CD4-positive, alpha-beta T cell (primary cell): ENCODE results near the gene CD96. TPM values are rescaled to one million over a fixed set of nuclear protein-coding genes. Genes with fewer than 3 reads are reported as not detected.

Experiments
- ATAC-seq: fragments of 200-7000 bp; cut with Tn5 transposase; one replicate; pipeline ENCODE4 v1.10.0; 2022; ENCODE audit warnings: mild to moderate bottlenecking; ENCODE audit not compliant: poor library complexity
- CTCF ChIA-PET: fragments of 350-600 bp; sonication (Branson Sonifier 250); formaldehyde crosslinking; loops from one replicate; lab custom pipeline; 2021; ENCODE audit warnings: antibody characterized with exemption, inconsistent platforms; lab: Charles Lee
- POLR2A ChIA-PET: fragments of 350-600 bp; sonication (Branson Sonifier 250); formaldehyde crosslinking; loops from one replicate; lab custom pipeline; 2021; ENCODE audit warnings: antibody characterized with exemption, inconsistent platforms; lab: Charles Lee
- DNase-seq, 14 experiments: peaks; one replicate each; pipeline ENCODE4 v3.0.0-alpha.2; 2013 to 2020; ENCODE audit warnings: mixed read lengths in 2 of 14
- H3K27ac ChIP-seq, 2 donors: one replicate each; pipeline versions ENCODE4 v1.5.1 to v1.7.0; 2013; ENCODE audit warnings: low read length in 2 of 2, low read depth in 1 of 2, mild to moderate bottlenecking in 1 of 2
- H3K27me3 ChIP-seq, 2 experiments: 1 replicate in 1 of 2; 2 replicates in 1 of 2; pipeline versions ENCODE4 v1.6.1 to v1.7.0; 2013; ENCODE audit warnings: low read length in 2 of 2, control low read depth in 1 of 2, mild to moderate bottlenecking in 1 of 2, moderate library complexity in 1 of 2; ENCODE audit not compliant: insufficient read depth in 2 of 2, control insufficient read depth in 1 of 2
- H3K36me3 ChIP-seq: one replicate; pipeline ENCODE4 v1.6.1; 2013; ENCODE audit warnings: low read length, control low read depth; ENCODE audit not compliant: insufficient read depth
- H3K4me1 ChIP-seq: one replicate; pipeline ENCODE4 v1.6.1; 2013; ENCODE audit warnings: low read length, control low read depth; ENCODE audit not compliant: insufficient read depth
- H3K4me3 ChIP-seq: one replicate; pipeline ENCODE4 v1.5.1; 2013; ENCODE audit warnings: mild to moderate bottlenecking, low read length, moderate library complexity
- H3K9me3 ChIP-seq, 2 experiments: 1 replicate in 1 of 2; 2 replicates in 1 of 2; pipeline versions ENCODE4 v1.6.1 to v1.7.0; 2013; ENCODE audit warnings: low read length in 2 of 2, mild to moderate bottlenecking in 2 of 2, control low read depth in 1 of 2, moderate library complexity in 1 of 2; ENCODE audit not compliant: control insufficient read depth in 1 of 2, insufficient read depth in 1 of 2
- H3K27ac Mint-ChIP-seq: one replicate; pipeline ENCODE4 v1.8.0; 2020; ENCODE audit warnings: mixed read lengths
- H3K27me3 Mint-ChIP-seq: one replicate; pipeline ENCODE4 v1.8.0; 2021; ENCODE audit warnings: mixed read lengths
- H3K36me3 Mint-ChIP-seq: one replicate; pipeline ENCODE4 v1.8.0; 2021; ENCODE audit warnings: low read depth, mixed read lengths
- H3K4me1 Mint-ChIP-seq: one replicate; pipeline ENCODE4 v1.8.0; 2021; ENCODE audit warnings: low read depth, mixed read lengths
- H3K4me3 Mint-ChIP-seq: one replicate; pipeline ENCODE4 v1.8.0; 2020; ENCODE audit warnings: mild to moderate bottlenecking, mixed read lengths
- H3K9me3 Mint-ChIP-seq: one replicate; pipeline ENCODE4 v1.8.0; 2020; ENCODE audit warnings: mixed read lengths
- intact Hi-C, 2 experiments: fragments of 100-400 bp; cut with DNase I in 1 of 2; cut with micrococcal nuclease in 1 of 2; formaldehyde crosslinking; loops; one replicate each; pipeline versions ENCODE4 v1.15.1 to v1.9.0; 2023 to 2025; cut with DNase I, micrococcal nuclease
- total RNA-seq, 174 experiments: library from RNA in 2 of 174; stranded (reverse) in 2 of 174; gene quantifications; one replicate each; pipeline ENCODE4 v1.2.3 and lab custom pipeline; 2021 to 2026
- TF ChIP-seq, protein P1 (sequence below): fragments of 200-600 bp; IDR thresholded peaks from one replicate; pipeline ENCODE4 v1.8.0; 2022; ENCODE audit warnings: antibody characterized with exemption, mild to moderate bottlenecking

Gene CD96
- total RNA-seq, 2 experiments from 2014 or later: 194 to 205 TPM

DNA sequence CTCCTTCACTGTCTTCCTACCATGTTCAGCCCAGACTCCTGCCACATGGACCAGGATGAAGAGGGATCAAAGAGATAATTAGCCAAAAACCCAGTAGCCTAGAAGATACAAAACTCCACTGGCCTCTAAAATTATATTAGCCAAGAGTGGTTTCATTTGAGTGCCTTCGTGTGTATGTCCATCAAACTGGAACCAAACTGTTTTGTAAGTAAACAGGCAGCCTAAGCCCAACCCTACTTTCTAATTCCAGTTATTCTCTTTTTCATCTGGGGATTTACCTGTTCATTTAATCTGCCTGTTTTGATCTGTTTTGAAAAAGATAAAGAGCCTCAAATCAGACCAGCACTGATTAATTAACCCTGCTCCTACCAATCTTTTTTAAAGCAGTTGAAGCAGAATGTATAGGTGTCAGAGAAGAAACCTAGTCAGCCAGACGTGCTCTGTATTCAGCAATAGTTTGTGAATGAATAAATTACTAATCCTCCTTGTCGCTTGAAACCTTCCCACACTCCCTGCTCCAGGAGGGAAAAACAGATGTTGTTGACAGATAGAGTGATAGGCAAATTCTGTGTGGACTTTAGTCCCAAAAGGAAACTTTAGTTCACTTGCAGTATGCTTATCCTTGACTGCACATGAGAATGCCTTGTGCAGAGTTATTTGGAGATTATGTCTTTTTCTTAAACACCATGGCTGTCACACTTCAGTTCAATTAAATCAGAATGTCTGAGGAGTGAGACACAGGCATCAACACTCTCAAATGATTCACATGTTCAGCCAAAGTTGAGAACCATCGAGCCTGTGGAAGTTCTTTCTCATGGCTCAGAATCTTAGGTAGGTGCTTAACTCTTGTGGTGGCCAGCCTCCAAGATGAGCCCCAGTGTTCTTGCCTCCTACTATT is 108.6 kb downstream of the CD96 start:
- Mint-ChIP-seq H3K27me3 (no peaks in the 10 kb centered on the region), H3K36me3 (peaks cover 100% of the 10 kb centered on the region), H3K9me3 (no peaks in the 10 kb centered on the region), H3K4me3 (no peak overlapping the region), H3K4me1 (peaks cover 23% of the 10 kb centered on the region), H3K27ac (peak overlapping the region; percentile 18)
- ATAC-seq: no peak
- Histone ChIP-seq H3K27me3 (no peaks in the 10 kb centered on the region), H3K4me1 (no peaks in the 10 kb centered on the region), H3K4me3 (no peak overlapping the region), H3K36me3 (peaks cover 79% of the 10 kb centered on the region), H3K27ac (no peak overlapping the region), H3K9me3 (no peaks in the 10 kb centered on the region)
- CTCF ChIA-PET: no interaction called here
- no peak for DNase-seq
- TF ChIP-seq, protein P1, sequence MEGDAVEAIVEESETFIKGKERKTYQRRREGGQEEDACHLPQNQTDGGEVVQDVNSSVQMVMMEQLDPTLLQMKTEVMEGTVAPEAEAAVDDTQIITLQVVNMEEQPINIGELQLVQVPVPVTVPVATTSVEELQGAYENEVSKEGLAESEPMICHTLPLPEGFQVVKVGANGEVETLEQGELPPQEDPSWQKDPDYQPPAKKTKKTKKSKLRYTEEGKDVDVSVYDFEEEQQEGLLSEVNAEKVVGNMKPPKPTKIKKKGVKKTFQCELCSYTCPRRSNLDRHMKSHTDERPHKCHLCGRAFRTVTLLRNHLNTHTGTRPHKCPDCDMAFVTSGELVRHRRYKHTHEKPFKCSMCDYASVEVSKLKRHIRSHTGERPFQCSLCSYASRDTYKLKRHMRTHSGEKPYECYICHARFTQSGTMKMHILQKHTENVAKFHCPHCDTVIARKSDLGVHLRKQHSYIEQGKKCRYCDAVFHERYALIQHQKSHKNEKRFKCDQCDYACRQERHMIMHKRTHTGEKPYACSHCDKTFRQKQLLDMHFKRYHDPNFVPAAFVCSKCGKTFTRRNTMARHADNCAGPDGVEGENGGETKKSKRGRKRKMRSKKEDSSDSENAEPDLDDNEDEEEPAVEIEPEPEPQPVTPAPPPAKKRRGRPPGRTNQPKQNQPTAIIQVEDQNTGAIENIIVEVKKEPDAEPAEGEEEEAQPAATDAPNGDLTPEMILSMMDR: no peak
- POLR2A ChIA-PET: no interaction called here
- intact Hi-C loops: no loop called here

DNA sequence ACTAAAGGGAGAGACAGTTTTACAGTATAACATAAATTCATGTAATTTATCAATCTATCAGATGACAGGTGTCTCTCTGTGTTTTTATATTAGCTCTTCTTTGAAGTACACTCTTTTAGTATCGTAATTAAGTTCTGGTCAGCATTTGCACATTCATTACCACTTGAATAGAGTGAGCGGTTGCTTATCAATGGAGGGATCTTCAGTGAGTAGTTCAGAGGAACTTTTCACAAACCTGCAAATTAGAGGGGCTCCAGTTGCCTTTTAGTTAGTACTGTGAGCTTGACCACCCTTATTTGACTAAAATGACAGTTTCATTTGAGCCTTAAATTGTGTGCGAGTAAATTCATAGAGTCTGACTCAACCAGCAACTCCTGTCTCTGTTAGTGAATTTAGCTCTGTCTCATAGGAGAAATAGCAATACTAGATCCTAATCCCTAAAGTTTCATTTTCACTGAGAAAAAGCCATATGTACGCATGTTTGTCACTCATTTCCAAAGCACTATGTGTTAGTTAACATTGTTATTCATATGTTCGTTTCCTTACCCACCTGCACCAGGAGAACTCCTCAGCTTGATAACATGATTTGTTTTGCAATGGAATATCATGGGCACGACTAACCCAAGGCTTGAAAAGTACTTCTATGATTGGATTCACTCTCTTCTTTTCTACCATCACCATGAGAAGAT is 110.6 kb downstream of the CD96 start:
- no peak overlapping the region for H3K4me3 Mint-ChIP-seq
- H3K4me1 Mint-ChIP-seq: peaks cover 19% of the 10 kb centered on the region
- intact Hi-C loops: no loop called here
- ATAC-seq (no peak), DNase-seq (no peak)
- H3K27ac Mint-ChIP-seq: no peak overlapping the region
- Histone ChIP-seq H3K27me3 (no peaks in the 10 kb centered on the region), H3K4me3 (no peak overlapping the region), H3K27ac (no peak overlapping the region), H3K9me3 (no peaks in the 10 kb centered on the region), H3K36me3 (peaks cover 69% of the 10 kb centered on the region), H3K4me1 (no peaks in the 10 kb centered on the region)
- CTCF ChIA-PET: no interaction called here
- POLR2A ChIA-PET: no interaction called here
- peaks cover 89% of the 10 kb centered on the region for H3K36me3 Mint-ChIP-seq
- H3K27me3 Mint-ChIP-seq: no peaks in the 10 kb centered on the region
- H3K9me3 Mint-ChIP-seq: no peaks in the 10 kb centered on the region
- TF ChIP-seq, protein P1: no peak

DNA sequence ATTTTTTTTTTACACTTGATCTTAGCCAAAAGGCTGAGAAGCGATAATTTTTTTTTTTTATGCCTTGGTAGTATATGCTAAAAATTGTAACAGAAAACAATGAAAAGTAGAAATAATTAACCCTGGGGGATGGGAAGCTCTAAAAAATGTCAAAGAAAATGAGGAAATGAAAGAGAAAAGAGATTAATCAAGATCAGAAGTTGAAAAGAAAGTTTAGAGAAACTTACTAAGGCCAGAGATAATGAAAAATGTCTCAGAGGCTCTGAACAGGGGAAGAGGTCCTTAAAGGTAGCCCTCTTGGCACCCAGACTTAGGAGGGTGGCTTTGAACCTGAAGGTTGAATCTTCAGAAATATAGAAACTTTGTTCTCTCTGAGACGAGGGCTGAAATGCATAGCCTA is 111.8 kb downstream of the CD96 start:
- no peak overlapping the region for H3K4me3 ChIP-seq
- no peaks in the 10 kb centered on the region for H3K4me1 ChIP-seq
- H3K36me3 ChIP-seq: peaks cover 60% of the 10 kb centered on the region
- Mint-ChIP-seq H3K27me3 (no peaks in the 10 kb centered on the region), H3K4me1 (peaks cover 15% of the 10 kb centered on the region), H3K36me3 (peaks cover 89% of the 10 kb centered on the region), H3K4me3 (no peak overlapping the region), H3K27ac (peak overlapping the region; percentile 7), H3K9me3 (no peaks in the 10 kb centered on the region)
- CTCF ChIA-PET: interaction anchor here (1.3 kb wide), 1 partner anchor 38 kb away, joined by 3 read pairs; no protein-coding TSS in a partner anchor
- POLR2A ChIA-PET: interaction anchor here (1.4 to 1.6 kb wide), 2 partner anchors 13 to 15 kb away, joined by 4 read pairs; no protein-coding TSS in a partner anchor
- intact Hi-C loops: no loop called here
- TF ChIP-seq, protein P1: no peak
- H3K27me3 ChIP-seq: no peaks in the 10 kb centered on the region
- no peak overlapping the region for H3K27ac ChIP-seq
- no peaks in the 10 kb centered on the region for H3K9me3 ChIP-seq
- DNase-seq (no peak), ATAC-seq (no peak)
